Testis (tissue), 3 donors: ENCODE measurements around the gene YY1. TPM values are rescaled to one million over a fixed set of nuclear protein-coding genes. Genes with fewer than 3 reads are reported as not detected.

Source experiments
- DNase-seq: peaks from one replicate; pipeline ENCODE4 v3.0.0-alpha.2; 2019
- H3K27ac ChIP-seq, 2 donors: fragments of 200-600 bp; sonication (generic); one replicate each; pipeline ENCODE4 v1.5.1; 2019
- H3K27me3 ChIP-seq: fragments of 200-600 bp; sonication (generic); one replicate; pipeline ENCODE4 v1.5.1; 2019
- H3K36me3 ChIP-seq: fragments of 200-600 bp; sonication (generic); one replicate; pipeline ENCODE4 v1.5.1; 2017; ENCODE audit warnings: low read depth; ENCODE audit errors: missing control alignments
- H3K4me1 ChIP-seq: fragments of 200-600 bp; sonication (generic); one replicate; pipeline ENCODE4 v1.5.1; 2019
- H3K4me3 ChIP-seq, 2 donors: fragments of 200-600 bp; sonication (generic); one replicate each; pipeline ENCODE4 v1.5.1; 2017 to 2019
- H3K9me3 ChIP-seq: fragments of 200-600 bp; sonication (generic); one replicate; pipeline ENCODE4 v1.5.1; 2017
- POLR2A ChIP-seq: fragments of 450-650 bp; IDR thresholded peaks from one replicate; pipeline ENCODE4 v1.6.1; 2017; ENCODE audit warnings: antibody characterized with exemption, mild to moderate bottlenecking, moderate library complexity
- WGBS, 2 donors: methylation state at CpG; one replicate each; pipeline ENCODE4 v1.1.5; 2018; 5-methylcytosine and 5-hydroxymethylcytosine counted together
- intact Hi-C: fragments of 100-400 bp; cut with DNase I; formaldehyde crosslinking; loops from one replicate; pipeline ENCODE4 v1.15.1; 2023; ENCODE audit warnings: low total_unique reads
- polyA plus RNA-seq: library from polyadenylated mRNA; stranded (reverse); fragments of 350-450 nt; fragmentation: Illumina TruSeq; extraction: RNeasy Lipid Tissue Mini Kit (QIAGEN cat#74804); gene quantifications from one replicate; pipeline ENCODE4 v1.2.3, GENCODE V29; 2014; ENCODE audit warnings: low read depth, low replicate concordance; ENCODE audit not compliant: insufficient read depth
- total RNA-seq, 2 donors: library from RNA; depleted of rRNA; stranded (reverse); fragments of >200 nt; gene quantifications; one replicate each; pipeline ENCODE4 v1.2.3, GENCODE V29; 2016
- TF ChIP-seq, protein P1 (sequence below), 3 experiments: fragments of 450-650 bp in 2 of 3; fragments of 200-600 bp in 1 of 3; sonication (generic) in 1 of 3; IDR thresholded peaks; one replicate each; pipeline ENCODE4 v1.5.1; 2016 to 2019; ENCODE audit warnings: antibody characterized with exemption in 3 of 3, mild to moderate bottlenecking in 2 of 3, moderate library complexity in 1 of 3

YY1 gene
- total and polyA plus RNA-seq, 3 donors from 2014 or later, result 58.1 to 74.2 (median 68.2) TPM

DNA sequence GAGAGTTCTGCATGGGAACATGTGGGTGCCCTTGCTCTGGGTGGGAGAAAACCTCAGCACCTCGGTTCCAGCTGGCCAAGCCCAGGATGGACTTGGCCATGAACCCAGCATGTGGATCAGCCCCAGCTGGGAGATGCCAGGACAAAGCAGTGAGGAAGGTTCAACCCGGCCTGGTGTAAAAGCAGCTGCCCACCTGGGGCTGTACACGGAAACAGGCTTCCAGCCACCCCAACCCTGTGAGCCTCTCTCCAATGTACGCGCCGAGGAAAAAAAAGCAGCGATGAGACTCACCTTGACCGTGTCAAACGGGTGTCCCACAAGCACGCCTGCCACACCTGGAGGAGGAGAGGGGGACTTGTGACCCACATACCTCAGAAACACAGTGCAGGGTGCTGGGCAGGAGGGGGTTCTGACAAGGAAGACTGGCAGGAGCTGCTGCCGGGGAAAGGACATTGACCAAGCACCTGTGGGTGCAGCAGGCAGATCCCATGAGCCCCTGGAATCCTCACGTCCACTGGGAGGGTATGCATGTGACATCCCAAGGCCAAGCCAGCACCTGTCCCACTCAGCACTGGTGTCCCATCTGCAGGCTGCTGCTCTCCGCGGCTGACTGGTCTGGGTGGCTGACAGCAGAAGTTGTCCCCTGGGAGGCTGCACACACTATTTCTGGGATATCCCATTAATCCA is 59.8 kb downstream of the YY1 start:
- intact Hi-C loops, result no loop called here
- H3K9me3 ChIP-seq, result no peaks in the 10 kb centered on the region
- no peak overlapping the region for H3K4me3 ChIP-seq
- H3K27ac ChIP-seq, result peak overlapping the region in 1 of 2 donors; percentile 83
- no peaks in the 10 kb centered on the region for H3K36me3 ChIP-seq
- peaks cover 52% of the 10 kb centered on the region for H3K4me1 ChIP-seq
- TF ChIP-seq POLR2A, result no peak
- TF ChIP-seq, protein P1, sequence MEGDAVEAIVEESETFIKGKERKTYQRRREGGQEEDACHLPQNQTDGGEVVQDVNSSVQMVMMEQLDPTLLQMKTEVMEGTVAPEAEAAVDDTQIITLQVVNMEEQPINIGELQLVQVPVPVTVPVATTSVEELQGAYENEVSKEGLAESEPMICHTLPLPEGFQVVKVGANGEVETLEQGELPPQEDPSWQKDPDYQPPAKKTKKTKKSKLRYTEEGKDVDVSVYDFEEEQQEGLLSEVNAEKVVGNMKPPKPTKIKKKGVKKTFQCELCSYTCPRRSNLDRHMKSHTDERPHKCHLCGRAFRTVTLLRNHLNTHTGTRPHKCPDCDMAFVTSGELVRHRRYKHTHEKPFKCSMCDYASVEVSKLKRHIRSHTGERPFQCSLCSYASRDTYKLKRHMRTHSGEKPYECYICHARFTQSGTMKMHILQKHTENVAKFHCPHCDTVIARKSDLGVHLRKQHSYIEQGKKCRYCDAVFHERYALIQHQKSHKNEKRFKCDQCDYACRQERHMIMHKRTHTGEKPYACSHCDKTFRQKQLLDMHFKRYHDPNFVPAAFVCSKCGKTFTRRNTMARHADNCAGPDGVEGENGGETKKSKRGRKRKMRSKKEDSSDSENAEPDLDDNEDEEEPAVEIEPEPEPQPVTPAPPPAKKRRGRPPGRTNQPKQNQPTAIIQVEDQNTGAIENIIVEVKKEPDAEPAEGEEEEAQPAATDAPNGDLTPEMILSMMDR (IDR thresholded peaks at IDR 0.05), result no peak
- WGBS, 2 donors, result 77 to 84% methylated on average over 11 to 14 of the region's 14 CpGs
- DNase-seq, result no peak
- H3K27me3 ChIP-seq, result no peaks in the 10 kb centered on the region

DNA sequence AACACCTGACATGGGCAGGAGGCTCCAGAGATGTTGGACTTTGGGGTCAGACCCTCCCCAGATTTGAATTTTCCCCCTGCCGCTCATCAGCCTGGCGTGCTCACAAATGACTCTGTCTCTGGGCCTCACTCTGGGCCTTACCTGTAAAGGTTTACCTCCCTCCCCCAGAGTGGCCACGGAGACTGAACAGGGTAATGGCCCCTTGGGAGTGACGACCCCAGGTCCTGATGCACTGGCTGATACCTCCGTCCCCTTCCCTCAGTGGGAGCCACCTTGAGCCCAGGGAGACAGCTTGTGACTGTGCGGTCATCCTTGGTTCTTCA is 60.3 kb downstream of the YY1 start:
- H3K27ac ChIP-seq, result no peak overlapping the region
- no peak overlapping the region for H3K4me3 ChIP-seq
- intact Hi-C loops, result no loop called here
- H3K36me3 ChIP-seq, result no peaks in the 10 kb centered on the region
- peaks cover 51% of the 10 kb centered on the region for H3K4me1 ChIP-seq
- H3K9me3 ChIP-seq, result no peaks in the 10 kb centered on the region
- 94 to 100% methylated on average over 4 to 6 of the region's 6 CpGs for WGBS, 2 donors
- TF ChIP-seq POLR2A, result no peak
- TF ChIP-seq, protein P1 (IDR thresholded peaks at IDR 0.05), result no peak
- no peak for DNase-seq
- H3K27me3 ChIP-seq, result no peaks in the 10 kb centered on the region

DNA sequence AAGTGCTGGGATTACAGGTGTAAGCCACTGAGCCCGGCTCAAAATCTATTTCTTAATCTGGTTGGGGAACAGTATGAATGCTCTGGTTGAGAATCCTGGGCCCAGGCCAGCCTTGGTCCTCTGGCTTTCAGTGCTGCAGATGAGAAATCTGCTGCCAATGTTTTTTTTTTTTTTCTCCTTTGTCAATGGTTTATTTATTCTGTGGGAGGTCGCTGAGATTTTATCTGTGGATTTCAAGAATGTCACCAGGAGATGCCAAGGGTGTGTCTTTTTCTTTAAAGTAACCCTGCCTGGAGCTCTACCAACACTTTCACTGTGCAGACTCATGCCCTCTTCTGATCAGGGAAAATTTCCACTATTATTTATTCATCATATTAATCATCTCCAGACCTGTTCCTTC is 63.7 kb downstream of the YY1 start:
- Histone ChIP-seq H3K4me1 (peaks cover 26% of the 10 kb centered on the region), H3K27me3 (no peaks in the 10 kb centered on the region), H3K4me3 (no peak overlapping the region), H3K36me3 (no peaks in the 10 kb centered on the region), H3K9me3 (no peaks in the 10 kb centered on the region), H3K27ac (no peak overlapping the region)
- intact Hi-C loops, result loop anchor here (10.0 kb wide), 1 partner anchor 72 kb away; the partner anchor contains the start of gene WDR25
- TF ChIP-seq, protein P1 (IDR thresholded peaks at IDR 0.05), result no peak
- TF ChIP-seq POLR2A, result no peak
- no peak for DNase-seq
- WGBS, 2 donors, result 29 to 32% methylated on average over 2 of the region's 2 CpGs

DNA sequence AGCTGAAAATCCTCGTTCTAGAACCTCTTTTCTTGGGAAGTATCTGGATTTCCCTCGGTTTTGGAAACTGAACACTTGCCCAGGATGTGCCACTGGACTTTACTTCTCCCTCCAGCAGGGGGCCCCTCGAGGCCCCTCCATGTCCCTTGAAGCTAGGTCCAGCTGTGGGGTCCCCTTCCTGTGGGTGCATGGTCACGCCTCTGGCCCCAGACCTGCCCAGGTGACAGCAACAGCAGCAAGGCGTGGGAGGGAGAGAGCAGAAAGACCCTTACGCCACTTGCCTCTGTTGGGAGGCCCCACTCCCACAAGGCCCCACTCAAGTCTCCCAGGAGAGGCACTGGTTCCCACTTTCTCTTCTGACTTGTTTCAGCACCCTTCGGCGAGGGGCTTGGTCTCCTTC is 64.2 kb downstream of the YY1 start:
- intact Hi-C loops, result loop anchor here (10.0 kb wide), 1 partner anchor 72 kb away; the partner anchor contains the start of gene WDR25
- H3K4me3 ChIP-seq, result no peak overlapping the region
- no peak overlapping the region for H3K27ac ChIP-seq
- peaks cover 21% of the 10 kb centered on the region for H3K4me1 ChIP-seq
- WGBS, 2 donors, result 73 to 74% methylated on average over 7 to 8 of the region's 8 CpGs
- no peak for DNase-seq
- H3K27me3 ChIP-seq, result no peaks in the 10 kb centered on the region
- no peaks in the 10 kb centered on the region for H3K36me3 ChIP-seq
- TF ChIP-seq POLR2A, result no peak
- TF ChIP-seq, protein P1 (IDR thresholded peaks at IDR 0.05), result peak in 2 of 3 experiments; percentile 18 to 30
- H3K9me3 ChIP-seq, result no peaks in the 10 kb centered on the region

DNA sequence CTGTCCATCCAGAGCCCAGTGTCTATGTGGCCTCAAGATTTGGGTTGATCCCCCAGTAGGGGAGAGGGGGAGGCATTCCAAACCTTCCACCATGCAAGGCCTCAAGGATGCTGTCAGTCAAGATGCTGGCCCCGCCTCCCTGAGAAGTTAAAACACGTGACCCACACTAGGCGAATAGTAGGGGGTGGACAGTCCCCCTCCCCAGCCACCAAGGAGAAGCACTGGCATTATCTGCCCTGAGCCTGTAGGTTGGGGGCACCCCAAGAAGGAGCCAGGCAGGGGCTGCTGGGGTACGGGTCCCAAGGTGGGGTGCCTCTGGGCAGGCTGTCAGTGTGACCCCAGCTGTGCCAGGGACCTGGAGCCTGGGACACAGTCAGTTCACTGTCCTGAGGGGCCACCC is 65.0 kb downstream of the YY1 start:
- intact Hi-C loops, result loop anchor here (10.0 kb wide), 1 partner anchor 71 kb away; the partner anchor contains the start of gene WDR25
- H3K4me1 ChIP-seq, result peaks cover 21% of the 10 kb centered on the region

More for the DNA sequence above, 65.0 kb downstream of the YY1 start:
- TF ChIP-seq, protein P1 (IDR thresholded peaks at IDR 0.05), result no peak
- no peak for TF ChIP-seq POLR2A
- H3K36me3 ChIP-seq, result no peaks in the 10 kb centered on the region
- H3K4me3 ChIP-seq, result no peak overlapping the region
- no peak overlapping the region for H3K27ac ChIP-seq
- DNase-seq, result no peak
- no peaks in the 10 kb centered on the region for H3K27me3 ChIP-seq
- H3K9me3 ChIP-seq, result no peaks in the 10 kb centered on the region
- WGBS, 2 donors, result 70% methylated on average over 4 of the region's 4 CpGs; no CpG with 5 or more reads in 1 of the 2 donors
